RWPE1 (cell line): ENCODE results near the gene STK32C.

Experiments
- CTCF ChIA-PET: fragments of 350-600 bp; sonication (Branson Sonifier 250); formaldehyde crosslinking; extraction: SDS; loops from one replicate; lab custom pipeline; 2021; lab: Yijun Ruan, JAX
- POLR2A ChIA-PET: fragments of 400-600 bp; formaldehyde crosslinking; extraction: SDS; loops from one replicate; lab custom pipeline; 2020; ENCODE audit warnings: antibody characterized with exemption; ENCODE audit not compliant: low non-redundant PET; lab: Yijun Ruan, JAX
- DNase-seq: peaks from one replicate; pipeline ENCODE4 v3.0.0; 2012; ENCODE audit warnings: low spot score
- H3K27ac ChIP-seq: fragments of 450-650 bp; 2 replicates; pipeline ENCODE4 v1.5.1; 2017
- TF ChIP-seq, protein P1 (sequence below): fragments of 450-650 bp; conservative IDR thresholded peaks from 2 replicates; pipeline ENCODE4 v1.5.1; 2017; ENCODE audit warnings: low read depth, mild to moderate bottlenecking

The STK32C gene

DNA sequence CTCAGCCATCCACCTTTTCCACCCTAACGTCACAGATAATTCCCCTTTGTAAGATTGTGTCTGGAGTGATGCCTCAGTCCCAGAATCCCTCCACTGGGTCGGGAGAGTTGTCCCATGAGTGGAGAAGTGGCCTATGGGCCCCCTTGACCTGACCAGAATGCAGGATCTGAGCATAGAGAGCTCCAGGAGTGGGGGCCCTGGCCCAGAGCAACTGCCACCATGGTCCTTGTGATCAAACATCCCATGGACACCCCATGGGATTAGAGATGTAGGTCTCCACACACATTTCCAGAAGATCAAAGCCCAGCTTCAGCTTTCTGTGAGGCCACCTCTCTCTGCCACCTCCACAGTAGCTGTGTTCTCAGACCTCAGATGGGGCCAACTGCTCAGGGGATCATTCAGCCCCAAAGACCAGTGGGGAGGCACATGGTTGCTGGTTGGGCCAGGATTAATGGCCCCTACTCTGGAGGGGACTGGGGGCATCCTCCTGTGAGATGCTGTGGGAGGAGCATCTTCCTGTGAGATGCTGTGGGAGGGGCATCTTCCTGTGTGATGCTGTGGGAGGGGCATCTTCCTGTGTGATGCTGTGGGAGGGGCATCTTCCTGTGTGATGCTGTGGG, 149.5 kb downstream of the STK32C start:
- DNase-seq, result no peak
- ChIA-PET POLR2A (interaction anchor here (0.5 to 0.6 kb wide), 2 partner anchors 218 to 317 kb away, joined by 3 read pairs; no protein-coding TSS in a partner anchor), CTCF (no interaction called here)
- TF ChIP-seq, protein P1, sequence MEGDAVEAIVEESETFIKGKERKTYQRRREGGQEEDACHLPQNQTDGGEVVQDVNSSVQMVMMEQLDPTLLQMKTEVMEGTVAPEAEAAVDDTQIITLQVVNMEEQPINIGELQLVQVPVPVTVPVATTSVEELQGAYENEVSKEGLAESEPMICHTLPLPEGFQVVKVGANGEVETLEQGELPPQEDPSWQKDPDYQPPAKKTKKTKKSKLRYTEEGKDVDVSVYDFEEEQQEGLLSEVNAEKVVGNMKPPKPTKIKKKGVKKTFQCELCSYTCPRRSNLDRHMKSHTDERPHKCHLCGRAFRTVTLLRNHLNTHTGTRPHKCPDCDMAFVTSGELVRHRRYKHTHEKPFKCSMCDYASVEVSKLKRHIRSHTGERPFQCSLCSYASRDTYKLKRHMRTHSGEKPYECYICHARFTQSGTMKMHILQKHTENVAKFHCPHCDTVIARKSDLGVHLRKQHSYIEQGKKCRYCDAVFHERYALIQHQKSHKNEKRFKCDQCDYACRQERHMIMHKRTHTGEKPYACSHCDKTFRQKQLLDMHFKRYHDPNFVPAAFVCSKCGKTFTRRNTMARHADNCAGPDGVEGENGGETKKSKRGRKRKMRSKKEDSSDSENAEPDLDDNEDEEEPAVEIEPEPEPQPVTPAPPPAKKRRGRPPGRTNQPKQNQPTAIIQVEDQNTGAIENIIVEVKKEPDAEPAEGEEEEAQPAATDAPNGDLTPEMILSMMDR, result no peak
- no peak overlapping the region for H3K27ac ChIP-seq
